ENCODE results near the gene CCKAR. TPM values are rescaled to one million over a fixed set of nuclear protein-coding genes. Genes with fewer than 3 reads are reported as not detected.

Gene CCKAR, protein sequence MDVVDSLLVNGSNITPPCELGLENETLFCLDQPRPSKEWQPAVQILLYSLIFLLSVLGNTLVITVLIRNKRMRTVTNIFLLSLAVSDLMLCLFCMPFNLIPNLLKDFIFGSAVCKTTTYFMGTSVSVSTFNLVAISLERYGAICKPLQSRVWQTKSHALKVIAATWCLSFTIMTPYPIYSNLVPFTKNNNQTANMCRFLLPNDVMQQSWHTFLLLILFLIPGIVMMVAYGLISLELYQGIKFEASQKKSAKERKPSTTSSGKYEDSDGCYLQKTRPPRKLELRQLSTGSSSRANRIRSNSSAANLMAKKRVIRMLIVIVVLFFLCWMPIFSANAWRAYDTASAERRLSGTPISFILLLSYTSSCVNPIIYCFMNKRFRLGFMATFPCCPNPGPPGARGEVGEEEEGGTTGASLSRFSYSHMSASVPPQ
- total RNA-seq = not detected in 2 replicates

DNA sequence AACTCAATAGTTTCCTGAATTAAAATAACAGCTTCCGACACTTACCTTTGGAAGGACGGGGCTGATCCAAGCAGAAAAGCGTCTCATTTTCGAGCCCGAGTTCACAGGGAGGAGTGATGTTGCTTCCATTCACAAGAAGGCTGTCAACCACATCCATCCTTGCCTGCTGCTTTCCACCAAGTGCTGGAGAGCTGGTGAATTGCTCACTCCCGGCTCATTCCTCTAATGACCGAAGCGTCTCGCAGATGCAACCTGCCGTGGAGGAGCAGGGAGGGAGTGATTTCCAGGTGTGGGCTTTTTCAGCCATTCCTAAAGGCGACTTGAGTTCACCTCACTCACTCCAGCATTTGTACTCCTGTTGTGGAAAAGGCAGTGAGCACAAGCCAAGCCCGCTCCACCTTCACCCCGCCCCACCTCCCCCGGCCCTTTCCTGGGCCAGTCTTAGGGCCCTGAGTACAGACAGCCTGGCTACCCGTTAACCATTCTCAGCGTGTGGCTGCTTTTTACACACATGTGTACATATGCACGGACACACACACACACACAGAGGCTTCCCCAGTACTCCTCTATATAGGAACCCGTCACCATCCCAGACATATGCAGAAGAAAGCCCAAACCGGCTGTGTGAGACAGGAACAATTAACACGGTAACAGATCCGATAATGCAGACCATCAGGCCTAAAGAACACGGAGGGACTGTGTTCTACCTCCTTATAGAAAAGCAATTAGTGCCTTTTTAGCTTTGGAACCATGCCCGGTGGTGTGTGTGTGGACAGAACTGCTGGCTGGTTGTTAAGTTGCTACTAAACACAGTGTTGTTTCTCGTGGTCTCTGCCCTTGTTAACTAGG, at the start of gene CCKAR:
Gene CCKAR, minus strand, starts transcription at position 374 of the 849 bp plus-strand sequence. Its CDS starts 217 bp downstream, at position 157.

Other genes with a start within 250 kb of the CCKAR start
- gene RBPJ, start 169.5 kb downstream of the CCKAR start, total RNA-seq = 26.6 and 27.4 TPM in 2 replicates
- 9.1 and 24.3 TPM in 2 replicates for gene TBC1D19, start 93.6 kb upstream of the CCKAR start, total RNA-seq